CD1c-positive myeloid dendritic cell (primary cell): ENCODE results near the gene GRID2IP.

Experiments used
- DNase-seq: peaks from one replicate; pipeline ENCODE4 v3.0.0-alpha.2; 2016; ENCODE audit errors: extremely low spot score

Gene GRID2IP

GRCh38 chr7:6448943-6449543 lies 102.2 kb downstream of the GRID2IP start:
- DNase-seq = no peak

DNA sequence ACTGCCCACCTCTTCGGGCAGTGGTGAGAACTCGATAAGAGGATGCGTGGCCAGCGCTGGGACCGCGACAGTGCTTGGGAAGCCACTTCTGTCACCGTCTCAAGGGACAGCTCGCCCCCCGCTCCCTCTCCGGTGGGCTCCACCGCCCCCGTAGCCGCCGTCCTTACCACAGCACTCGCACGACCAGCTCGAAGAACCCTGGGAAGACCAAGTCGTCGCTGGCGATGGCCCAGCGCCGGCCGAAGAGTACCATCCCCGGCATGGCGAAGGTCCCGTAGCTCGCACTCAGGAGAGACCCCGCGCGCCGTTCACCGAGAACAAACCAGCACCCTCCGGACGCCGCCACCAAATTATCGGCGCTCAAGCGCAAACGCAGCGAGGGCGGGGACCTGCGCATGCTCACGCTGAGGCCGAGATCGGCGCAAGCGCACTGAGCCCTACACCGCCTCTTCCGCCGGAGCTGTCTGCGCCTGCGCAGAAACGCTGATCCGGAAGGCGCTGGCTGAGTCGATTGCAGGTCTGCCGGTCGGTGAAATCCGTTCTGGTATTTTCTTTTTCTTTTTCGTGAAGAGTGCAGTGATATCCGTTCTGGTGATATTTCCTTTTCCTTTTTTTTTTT lies 103.6 kb downstream of the GRID2IP start, which contains the start of gene DAGLB:
Gene DAGLB (minus strand): TSS at position 374 of the 619 bp plus-strand sequence. CDS start 112 bp downstream, at position 262.
- DNase-seq = peak; percentile 99
